ENCODE results near the gene ATG14. TPM values are rescaled to one million over a fixed set of nuclear protein-coding genes. Genes with fewer than 3 reads are reported as not detected.

The ATG14 gene
- total RNA-seq, 1 experiment from 2014 or later, result 13.6 TPM

GRCh38 chr14:55353686-55354467 is 57.8 kb downstream of the ATG14 start:
- Histone ChIP-seq H3K36me3 (ENCODE audit: low read depth) (0 out of 2 replicates have a peak, but pooled peaks cover 4% of the 10 kb centered on the region), H3K27me3 (ENCODE audit: insufficient read depth, low read depth) (no peaks in the 10 kb centered on the region), H3K4me3 (no peak overlapping the region), H3K9me2 (ENCODE audit: insufficient read depth) (no peaks in the 10 kb centered on the region), H4K20me1 (ENCODE audit: insufficient read depth) (no peaks in the 10 kb centered on the region), H3K4me1 (replicated peaks; ENCODE audit: insufficient read depth) (no peaks in the 10 kb centered on the region), H3K27ac (no peak overlapping the region), H3K9me3 (ENCODE audit: insufficient read depth, low read depth) (no peaks in the 10 kb centered on the region), H2AFZ (no peak overlapping the region), H3K79me2 (ENCODE audit: low read depth) (no peaks in the 10 kb centered on the region), H3F3A (ENCODE audit: insufficient read depth, low read depth) (no peaks in the 10 kb centered on the region), H3K4me2 (no peak overlapping the region)
- POLR2A ChIA-PET (ENCODE audit: unreplicated experiment), result interaction anchor here (0.6 to 0.7 kb wide), 2 partner anchors 56 to 302 kb away, joined by 4 read pairs; partner anchors contain the start of gene MAPK1IP1L
- BruUV-seq (replicated peaks), result no TSS peak
- no peak for TF ChIP-seq EZH2 (IDR thresholded peaks at IDR 0.05; ENCODE audit: low read depth)
- TF ChIP-seq CTCF (conservative IDR thresholded peaks at IDR 0.05), result no peak
- CTCF ChIA-PET, result interaction anchor here (1.2 kb wide), 1 partner anchor 162 kb away, joined by 6 read pairs; no protein-coding TSS in a partner anchor
- DNase-seq, result no peak
- intact Hi-C loops (cut with micrococcal nuclease; ENCODE audit: unreplicated experiment), result loop anchor here (1.0 kb wide), 2 partner anchors 83 to 141 kb away; partner anchors contain the start of gene FBXO34

- no peaks in the 10 kb centered on the region for H3F3A ChIP-seq (ENCODE audit: insufficient read depth, low read depth)
- H3K9me2 ChIP-seq (ENCODE audit: insufficient read depth), result no peaks in the 10 kb centered on the region
- no peaks in the 10 kb centered on the region for H3K27me3 ChIP-seq (ENCODE audit: insufficient read depth, low read depth)
- CTCF ChIA-PET, result interaction anchor here (0.6 kb wide), 1 partner anchor 39 kb away, joined by 3 read pairs; no protein-coding TSS in a partner anchor
- H3K4me1 ChIP-seq (replicated peaks; ENCODE audit: insufficient read depth), result no peaks in the 10 kb centered on the region
- H3K9me3 ChIP-seq (ENCODE audit: insufficient read depth, low read depth), result no peaks in the 10 kb centered on the region
- H3K36me3 ChIP-seq (ENCODE audit: low read depth), result 0 out of 2 replicates have a peak, but pooled peaks cover 4% of the 10 kb centered on the region
- intact Hi-C loops (cut with micrococcal nuclease; ENCODE audit: unreplicated experiment), result no loop called here
- no peak overlapping the region for H2AFZ ChIP-seq
- no peak overlapping the region for H3K4me3 ChIP-seq
- H3K27ac ChIP-seq, result no peak overlapping the region
- POLR2A ChIA-PET (ENCODE audit: unreplicated experiment), result no interaction called here
- TF ChIP-seq EZH2 (IDR thresholded peaks at IDR 0.05; ENCODE audit: low read depth) (no peak), CTCF (conservative IDR thresholded peaks at IDR 0.05) (no peak)
- BruUV-seq (replicated peaks), result no TSS peak
- H4K20me1 ChIP-seq (ENCODE audit: insufficient read depth), result no peaks in the 10 kb centered on the region
- no peak for DNase-seq
- H3K79me2 ChIP-seq (ENCODE audit: low read depth), result peaks cover 10% of the 10 kb centered on the region
- H3K4me2 ChIP-seq, result no peak overlapping the region
Measured at GRCh38 chr14:55352201-55352600, 59.4 kb downstream of the ATG14 start.

- ChIA-PET CTCF (interaction anchor here (0.6 kb wide), 1 partner anchor 79 kb away, joined by 4 read pairs; no protein-coding TSS in a partner anchor), POLR2A (ENCODE audit: unreplicated experiment) (no interaction called here)
- Histone ChIP-seq H3K27ac (no peak overlapping the region), H3F3A (ENCODE audit: insufficient read depth, low read depth) (no peaks in the 10 kb centered on the region), H3K79me2 (ENCODE audit: low read depth) (peaks cover 19% of the 10 kb centered on the region), H3K27me3 (ENCODE audit: insufficient read depth, low read depth) (no peaks in the 10 kb centered on the region), H3K9me2 (ENCODE audit: insufficient read depth) (no peaks in the 10 kb centered on the region), H2AFZ (no peak overlapping the region), H3K9me3 (ENCODE audit: insufficient read depth, low read depth) (no peaks in the 10 kb centered on the region), H4K20me1 (ENCODE audit: insufficient read depth) (no peaks in the 10 kb centered on the region), H3K4me1 (replicated peaks; ENCODE audit: insufficient read depth) (no peaks in the 10 kb centered on the region), H3K4me3 (no peak overlapping the region), H3K36me3 (ENCODE audit: low read depth) (0 out of 2 replicates have a peak, but pooled peaks cover 4% of the 10 kb centered on the region), H3K4me2 (no peak overlapping the region)
- no peak for DNase-seq
- TF ChIP-seq EZH2 (IDR thresholded peaks at IDR 0.05; ENCODE audit: low read depth) (no peak), CTCF (conservative IDR thresholded peaks at IDR 0.05) (no peak)
- intact Hi-C loops (cut with micrococcal nuclease; ENCODE audit: unreplicated experiment), result no loop called here
- no TSS peak for BruUV-seq (replicated peaks)
Measured at GRCh38 chr14:55351111-55351510, 60.5 kb downstream of the ATG14 start.
